Neural cell (in vitro differentiated cells): ENCODE results near the gene FIGLA.

Experiments
- CTCF ChIP-seq: fragments of 450-650 bp; IDR thresholded peaks from 2 replicates; pipeline ENCODE4 v1.5.1; 2014; ENCODE audit warnings: antibody characterized with exemption, mild to moderate bottlenecking, moderate library complexity; ENCODE audit not compliant: poor library complexity, severe bottlenecking
- EZH2 ChIP-seq: fragments of 200-600, 300-800 bp; shearing (Covaris generic), sonication (generic); IDR thresholded peaks from 2 replicates; pipeline ENCODE4 v1.6.1; 2014; ENCODE audit warnings: antibody characterized with exemption, low read length, borderline replicate concordance, mild to moderate bottlenecking; ENCODE audit not compliant: insufficient read depth, poor library complexity, severe bottlenecking
- MXI1 ChIP-seq: fragments of 450-650 bp; conservative IDR thresholded peaks from 2 replicates; pipeline ENCODE4 v1.6.1; 2014; ENCODE audit warnings: antibody characterized with exemption, mild to moderate bottlenecking; ENCODE audit not compliant: poor library complexity, severe bottlenecking
- POLR2AphosphoS5 ChIP-seq: IDR thresholded peaks from 2 replicates; pipeline ENCODE4 v1.6.1; 2012
- RAD21 ChIP-seq: fragments of 450-650 bp; conservative IDR thresholded peaks from 2 replicates; pipeline ENCODE4 v1.6.1; 2014; ENCODE audit warnings: antibody characterized with exemption, mild to moderate bottlenecking, moderate library complexity
- REST ChIP-seq: IDR thresholded peaks from 2 replicates; pipeline ENCODE4 v1.6.1; 2012; ENCODE audit warnings: borderline replicate concordance
- SMC3 ChIP-seq: fragments of 450-650 bp; conservative IDR thresholded peaks from 2 replicates; pipeline ENCODE4 v1.6.1; 2014; ENCODE audit warnings: antibody characterized with exemption, mild to moderate bottlenecking, moderate library complexity; ENCODE audit not compliant: poor library complexity

GRCh38 chr2:70729647-70730046, 60.8 kb downstream of the FIGLA start:
- TF ChIP-seq RAD21: no peak
- no peak for TF ChIP-seq SMC3
- TF ChIP-seq CTCF: no peak
- TF ChIP-seq MXI1: no peak
- TF ChIP-seq POLR2AphosphoS5: no peak
- TF ChIP-seq EZH2: no peak
- TF ChIP-seq REST: no peak
